Activated B cell treated with CpG ODN at 0.5 μM for 24 hours (primary cell): ENCODE results near the gene TSHZ2. TPM values are rescaled to one million over a fixed set of nuclear protein-coding genes. Genes with fewer than 3 reads are reported as not detected.

Experiments
- ATAC-seq: fragments of 200-7000 bp; cut with Tn5 transposase; one replicate; pipeline ENCODE4 v1.10.0; 2021; ENCODE audit warnings: low read depth, mild to moderate bottlenecking, moderate library complexity
- CTCF ChIA-PET: fragments of 350-600 bp; sonication (Branson Sonifier 250); formaldehyde crosslinking; loops from one replicate; lab custom pipeline; 2021; ENCODE audit warnings: antibody characterized with exemption; lab: Charles Lee
- POLR2A ChIA-PET: fragments of 350-600 bp; sonication (Branson Sonifier 250); formaldehyde crosslinking; loops from one replicate; lab custom pipeline; 2021; ENCODE audit warnings: antibody characterized with exemption; lab: Charles Lee
- DNase-seq: peaks from one replicate; pipeline ENCODE4 v3.0.0; 2022
- H3K27ac Mint-ChIP-seq: one replicate; pipeline ENCODE4 v1.8.0; 2020; ENCODE audit warnings: mixed read lengths
- H3K27me3 Mint-ChIP-seq: one replicate; pipeline ENCODE4 v1.8.0; 2021; ENCODE audit warnings: mixed read lengths
- H3K36me3 Mint-ChIP-seq: one replicate; pipeline ENCODE4 v1.8.0; 2021; ENCODE audit warnings: low read depth, mixed read lengths
- H3K4me1 Mint-ChIP-seq: one replicate; pipeline ENCODE4 v1.8.0; 2021; ENCODE audit warnings: mixed read lengths
- H3K4me3 Mint-ChIP-seq: one replicate; pipeline ENCODE4 v1.8.0; 2020; ENCODE audit warnings: mild to moderate bottlenecking, mixed read lengths
- H3K9me3 Mint-ChIP-seq: one replicate; pipeline ENCODE4 v1.8.0; 2020; ENCODE audit warnings: mixed read lengths
- CTCF ChIP-seq: fragments of 200-600 bp; IDR thresholded peaks from one replicate; pipeline ENCODE4 v1.8.0; 2022; ENCODE audit warnings: antibody characterized with exemption, mild to moderate bottlenecking
- intact Hi-C: fragments of 100-400 bp; cut with micrococcal nuclease; formaldehyde crosslinking; loops from one replicate; pipeline ENCODE4 v1.15.1; 2024
- total RNA-seq: library from RNA; stranded (reverse); gene quantifications from 2 replicates; pipeline ENCODE4 v1.2.3, GENCODE V29; 2022

TSHZ2 gene
- total RNA-seq, 1 donor from 2014 or later = 1.7 TPM

DNA sequence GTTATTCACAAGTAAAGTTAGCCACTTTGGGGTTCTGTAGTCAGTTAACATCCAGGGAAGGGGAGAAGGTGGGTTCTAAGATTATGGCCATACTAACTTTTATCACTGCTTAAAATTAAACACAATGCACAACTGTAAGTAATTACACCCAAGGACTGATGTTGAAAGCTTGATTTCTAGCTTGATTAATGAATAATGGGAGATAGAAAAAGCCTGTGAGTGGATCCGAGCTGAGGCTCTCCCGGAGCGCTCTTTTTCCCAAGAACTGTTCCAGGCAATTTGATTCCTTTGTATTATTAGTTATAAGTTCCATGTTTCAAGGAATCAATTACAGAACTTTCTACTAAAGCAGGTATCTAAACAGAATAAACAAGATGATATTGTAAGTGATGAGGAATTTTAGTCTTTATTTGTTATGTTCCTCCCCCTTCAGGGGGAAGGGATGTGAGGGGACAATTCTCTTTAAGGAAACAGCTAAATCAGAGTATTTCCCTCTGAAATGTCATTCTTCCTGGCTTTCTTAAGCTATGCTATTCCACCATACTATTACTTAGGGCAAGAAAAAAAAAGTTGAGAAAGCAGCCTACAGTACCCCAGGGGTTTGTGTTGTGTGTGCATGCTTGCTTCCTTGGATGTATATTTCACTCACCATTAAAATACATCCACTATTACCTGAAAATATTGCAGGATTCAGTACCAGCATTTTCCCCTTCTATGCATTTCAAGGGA is 3.8 kb downstream of the TSHZ2 start:
- Mint-ChIP-seq H3K4me3 (no peak overlapping the region), H3K36me3 (no peaks in the 10 kb centered on the region), H3K9me3 (peaks cover 6% of the 10 kb centered on the region), H3K27ac (no peak overlapping the region), H3K4me1 (peaks cover 25% of the 10 kb centered on the region), H3K27me3 (peaks cover 38% of the 10 kb centered on the region)
- CTCF ChIA-PET = interaction anchor here (1.6 kb wide), 1 partner anchor 186 kb away, joined by 3 read pairs; no protein-coding TSS in a partner anchor
- no peak for TF ChIP-seq CTCF
- no peak for DNase-seq
- ATAC-seq = no peak
- intact Hi-C loops = no loop called here
- POLR2A ChIA-PET = interaction anchor here (1.6 kb wide), 1 partner anchor 26 kb away, joined by 9 read pairs; no protein-coding TSS in a partner anchor

GRCh38 chr20:52978851-52979250 is 6.7 kb downstream of the TSHZ2 start:
- Mint-ChIP-seq H3K4me1 (peaks cover 14% of the 10 kb centered on the region), H3K27me3 (peaks cover 19% of the 10 kb centered on the region), H3K9me3 (no peaks in the 10 kb centered on the region), H3K27ac (no peak overlapping the region), H3K4me3 (no peak overlapping the region), H3K36me3 (no peaks in the 10 kb centered on the region)
- TF ChIP-seq CTCF = no peak
- intact Hi-C loops = no loop called here
- POLR2A ChIA-PET = interaction anchor here (1.1 kb wide), 1 partner anchor 22 kb away, joined by 3 read pairs; no protein-coding TSS in a partner anchor
- CTCF ChIA-PET = no interaction called here
- DNase-seq (no peak), ATAC-seq (no peak)

- TF ChIP-seq CTCF = no peak
- Mint-ChIP-seq H3K27ac (no peak overlapping the region), H3K9me3 (no peaks in the 10 kb centered on the region), H3K4me3 (no peak overlapping the region), H3K4me1 (peaks cover 6% of the 10 kb centered on the region), H3K36me3 (no peaks in the 10 kb centered on the region), H3K27me3 (peaks cover 15% of the 10 kb centered on the region)
- intact Hi-C loops = no loop called here
- ChIA-PET POLR2A (no interaction called here), CTCF (no interaction called here)
- ATAC-seq = no peak
- no peak for DNase-seq
These were observed 8.9 kb downstream of the TSHZ2 start for GRCh38 chr20:52981051-52981450.

- H3K4me3 Mint-ChIP-seq = no peak overlapping the region
- no peaks in the 10 kb centered on the region for H3K9me3 Mint-ChIP-seq
- no peaks in the 10 kb centered on the region for H3K36me3 Mint-ChIP-seq
- ChIA-PET POLR2A (no interaction called here), CTCF (no interaction called here)
- H3K4me1 Mint-ChIP-seq = peaks cover 6% of the 10 kb centered on the region
- TF ChIP-seq CTCF = no peak
- no peak overlapping the region for H3K27ac Mint-ChIP-seq
- H3K27me3 Mint-ChIP-seq = peaks cover 9% of the 10 kb centered on the region
- intact Hi-C loops = no loop called here
- no peak for DNase-seq
- no peak for ATAC-seq
These were observed 11.7 kb downstream of the TSHZ2 start for GRCh38 chr20:52983726-52984450.

DNA sequence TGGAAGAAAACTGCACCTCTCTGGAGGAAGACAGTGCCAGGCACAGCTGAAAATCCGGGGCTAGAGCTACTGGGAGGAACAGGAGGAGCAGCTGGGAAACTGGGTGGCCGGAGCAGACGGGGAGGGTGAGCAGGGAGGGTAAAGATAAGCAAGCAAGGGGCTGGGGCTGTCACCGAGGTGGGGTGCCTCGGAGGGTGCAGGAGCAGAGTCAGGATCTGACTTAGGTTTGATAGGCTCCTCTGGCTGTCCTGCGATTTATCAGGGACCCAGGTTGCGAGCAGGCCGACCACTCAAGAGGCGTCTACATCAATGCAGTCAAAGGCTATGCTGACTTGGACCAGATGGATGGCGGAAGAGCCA is 12.3 kb downstream of the TSHZ2 start:
- H3K9me3 Mint-ChIP-seq = no peaks in the 10 kb centered on the region
- H3K27ac Mint-ChIP-seq = no peak overlapping the region
- intact Hi-C loops = no loop called here
- DNase-seq (no peak), ATAC-seq (no peak)
- H3K4me3 Mint-ChIP-seq = no peak overlapping the region
- H3K36me3 Mint-ChIP-seq = no peaks in the 10 kb centered on the region
- peaks cover 9% of the 10 kb centered on the region for H3K27me3 Mint-ChIP-seq
- POLR2A ChIA-PET = no interaction called here
- TF ChIP-seq CTCF = no peak
- H3K4me1 Mint-ChIP-seq = peaks cover 6% of the 10 kb centered on the region
- CTCF ChIA-PET = no interaction called here
